HG02798 (cell line): ENCODE measurements around the gene PIGU.
"Not testable (repeated sequence)": the region's sequence is repeated elsewhere in the genome, so short reads cannot be mapped to it uniquely, and the experiment has no call there.

Source experiments
- ATAC-seq: cut with Tn5 transposase; IDR thresholded peaks from one replicate; pipeline ENCODE4 v1.9.1; 2021; ENCODE audit warnings: mild to moderate bottlenecking; ENCODE audit not compliant: unreplicated experiment, poor library complexity

The PIGU gene, protein sequence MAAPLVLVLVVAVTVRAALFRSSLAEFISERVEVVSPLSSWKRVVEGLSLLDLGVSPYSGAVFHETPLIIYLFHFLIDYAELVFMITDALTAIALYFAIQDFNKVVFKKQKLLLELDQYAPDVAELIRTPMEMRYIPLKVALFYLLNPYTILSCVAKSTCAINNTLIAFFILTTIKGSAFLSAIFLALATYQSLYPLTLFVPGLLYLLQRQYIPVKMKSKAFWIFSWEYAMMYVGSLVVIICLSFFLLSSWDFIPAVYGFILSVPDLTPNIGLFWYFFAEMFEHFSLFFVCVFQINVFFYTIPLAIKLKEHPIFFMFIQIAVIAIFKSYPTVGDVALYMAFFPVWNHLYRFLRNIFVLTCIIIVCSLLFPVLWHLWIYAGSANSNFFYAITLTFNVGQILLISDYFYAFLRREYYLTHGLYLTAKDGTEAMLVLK

DNA sequence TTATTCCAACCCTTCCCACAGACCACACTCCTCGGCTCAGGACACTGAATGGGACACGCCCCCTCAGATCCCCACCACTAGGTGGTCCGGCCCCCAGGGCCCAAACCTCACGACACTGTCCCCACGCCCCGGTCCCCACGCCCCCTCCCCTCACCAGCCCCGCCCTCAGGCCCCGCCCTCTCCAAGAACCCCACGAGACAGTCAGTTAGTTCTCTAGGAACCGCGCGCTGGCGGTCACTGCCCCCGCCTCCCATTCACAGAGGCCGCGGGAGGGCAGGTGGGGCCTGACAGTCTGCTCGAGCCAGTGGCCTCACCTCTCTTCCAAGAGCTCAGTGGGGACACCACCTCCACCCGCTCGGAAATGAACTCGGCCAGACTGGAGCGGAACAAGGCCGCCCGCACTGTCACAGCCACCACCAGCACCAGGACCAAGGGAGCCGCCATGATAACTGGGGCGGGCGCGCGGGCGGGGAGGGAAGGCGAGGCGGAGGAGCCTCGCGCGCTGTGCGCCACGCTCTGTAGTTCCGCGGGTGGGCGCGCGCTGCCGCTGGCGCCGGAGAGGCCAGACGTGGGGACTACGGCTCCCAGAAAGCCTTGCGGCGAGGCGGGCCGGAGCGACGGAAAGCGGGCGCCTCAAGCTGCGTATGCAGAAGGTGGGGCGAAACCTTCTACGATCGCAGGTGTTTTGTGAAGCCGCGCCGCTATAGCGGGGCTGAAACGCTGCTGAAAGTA lies at the start of gene PIGU:
Gene PIGU (minus strand): TSS at position 451 of the 732 bp plus-strand sequence. CDS start 7 bp downstream, at position 444.
- ATAC-seq: peak; percentile 97

DNA sequence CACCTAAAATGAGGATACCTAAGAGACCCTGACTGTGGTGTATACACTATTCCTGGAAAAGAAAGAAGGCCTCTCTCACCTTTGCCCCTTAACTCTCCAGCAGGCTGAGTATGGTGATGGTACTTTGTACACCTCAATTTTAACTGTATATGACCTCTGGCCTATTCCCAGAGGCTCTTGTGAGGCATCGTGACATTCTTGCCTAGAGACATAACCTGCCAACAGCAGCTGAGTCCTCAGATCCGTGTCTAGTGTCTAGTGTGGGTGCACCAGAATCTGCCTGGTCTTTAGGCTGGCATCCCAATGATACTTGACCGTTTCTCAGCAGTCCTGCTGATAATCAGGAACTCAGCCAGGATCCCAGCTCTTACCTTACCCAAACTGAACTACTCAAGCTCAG lies 47.3 kb upstream of the PIGU start:
- ATAC-seq: no peak

DNA sequence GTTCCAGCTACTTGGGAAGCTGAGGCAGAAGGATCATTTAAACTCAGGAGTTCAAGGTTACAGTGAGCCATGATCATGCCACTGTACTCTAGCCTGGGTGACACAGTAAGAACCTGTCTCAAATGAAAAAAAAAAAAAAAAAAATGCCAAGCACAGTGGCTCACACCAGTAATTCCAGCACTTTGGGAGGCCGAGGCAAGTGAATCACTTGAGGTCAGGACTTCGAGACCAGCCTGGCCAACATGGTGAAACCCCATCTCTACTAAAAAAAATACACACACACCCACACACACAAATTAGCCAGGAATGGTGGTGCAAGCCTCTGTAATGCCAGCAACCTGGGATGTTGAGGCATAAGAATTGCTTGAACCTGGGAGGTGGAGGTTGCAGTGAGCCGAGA lies 45.7 kb upstream of the PIGU start:
- ATAC-seq: not testable (repeated sequence)

DNA sequence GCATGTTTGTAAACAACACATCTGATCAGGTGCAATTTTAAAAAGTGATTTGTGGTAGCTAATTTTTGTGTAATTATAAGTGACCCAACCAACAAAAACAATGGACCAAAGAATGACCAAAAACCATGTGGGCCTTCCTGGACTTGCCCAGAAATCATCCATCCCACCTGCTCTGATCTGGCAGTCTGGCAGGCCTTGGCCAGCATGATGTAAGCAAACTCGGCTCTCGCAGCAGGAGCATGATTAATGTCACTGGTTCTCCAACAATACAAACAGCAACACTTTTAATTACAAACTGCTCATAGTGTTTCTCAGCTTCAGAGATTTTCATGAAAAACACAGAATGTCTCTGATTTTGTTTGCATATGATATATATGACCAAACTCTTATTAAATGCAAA lies 43.4 kb upstream of the PIGU start:
- no peak for ATAC-seq

DNA sequence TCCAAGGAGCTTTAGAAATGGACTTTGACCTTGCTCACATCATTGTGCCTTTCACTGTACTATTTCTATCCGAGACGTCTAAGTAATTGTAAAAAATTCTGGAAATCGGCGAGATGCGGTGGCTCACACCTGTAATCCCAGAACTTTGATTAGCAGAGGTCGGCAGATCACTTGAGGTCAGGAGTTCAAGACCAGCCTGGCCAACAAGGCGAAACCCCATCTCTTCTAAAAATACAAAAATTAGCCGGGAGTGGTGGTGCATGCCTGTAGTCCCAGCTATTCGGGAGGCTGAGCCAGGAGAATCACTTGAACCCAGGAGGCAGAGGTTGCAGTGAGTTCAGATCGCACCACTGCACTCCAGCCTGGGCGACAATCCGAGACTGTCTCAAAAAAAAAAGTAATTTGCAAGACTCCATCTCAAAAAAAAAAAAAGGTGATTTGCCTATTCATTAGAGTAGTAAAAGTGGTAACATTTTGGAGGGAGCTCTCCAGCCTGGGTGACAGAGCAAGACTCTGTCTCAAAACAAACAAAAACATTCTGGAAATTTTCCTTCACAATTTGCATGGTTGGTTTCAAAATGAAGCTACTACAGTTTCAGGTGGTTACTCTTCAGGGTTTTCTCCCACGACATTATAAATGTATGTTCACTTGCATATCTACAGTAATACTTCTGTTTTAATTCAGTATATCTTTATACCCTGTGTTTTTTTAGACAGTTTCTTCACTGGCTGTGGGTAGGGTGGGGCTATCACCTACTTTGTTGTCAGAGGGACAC lies 42.5 kb upstream of the PIGU start:
- ATAC-seq: peak; percentile 92

DNA sequence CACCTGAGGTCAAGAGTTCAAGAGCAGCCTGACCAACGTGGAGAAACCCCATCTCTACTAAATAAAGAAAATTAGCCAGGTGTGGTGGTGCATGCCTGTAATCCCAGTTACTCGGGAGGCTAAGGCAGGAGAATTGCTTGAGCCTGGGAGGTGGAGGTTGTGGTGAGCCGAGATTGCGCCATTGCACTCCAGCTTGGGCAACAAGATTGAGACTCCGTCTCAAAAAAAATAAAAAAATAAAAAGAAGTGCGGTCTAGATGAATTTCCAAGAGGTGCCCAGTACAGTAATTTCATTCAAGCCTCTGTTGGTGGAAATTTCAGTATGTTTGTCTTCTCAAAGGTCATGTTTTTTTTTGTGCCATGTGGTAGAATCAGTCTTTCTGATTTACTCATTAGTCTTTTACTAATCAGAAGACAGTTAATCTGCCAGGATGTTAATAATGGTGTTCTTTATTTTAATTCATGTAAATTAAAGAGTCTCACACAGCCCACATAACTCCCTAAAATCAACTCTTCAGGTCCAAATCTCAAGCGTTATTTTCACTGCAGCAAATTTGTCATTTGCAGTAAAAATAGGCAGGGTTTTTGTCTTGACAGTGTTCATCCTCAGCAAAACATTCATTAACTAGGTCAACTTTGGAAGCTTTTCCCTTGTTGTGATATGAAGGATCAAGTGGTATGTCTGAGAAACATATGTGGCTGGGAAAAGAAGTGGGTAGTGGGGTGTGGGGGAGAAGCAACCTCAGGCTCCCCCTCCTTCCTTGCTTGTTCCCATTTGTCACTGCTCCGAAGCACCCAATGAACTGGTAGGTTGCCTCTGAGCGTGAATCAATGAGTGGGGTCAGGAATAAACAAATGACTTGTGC lies 40.6 kb upstream of the PIGU start:
- ATAC-seq: no peak

DNA sequence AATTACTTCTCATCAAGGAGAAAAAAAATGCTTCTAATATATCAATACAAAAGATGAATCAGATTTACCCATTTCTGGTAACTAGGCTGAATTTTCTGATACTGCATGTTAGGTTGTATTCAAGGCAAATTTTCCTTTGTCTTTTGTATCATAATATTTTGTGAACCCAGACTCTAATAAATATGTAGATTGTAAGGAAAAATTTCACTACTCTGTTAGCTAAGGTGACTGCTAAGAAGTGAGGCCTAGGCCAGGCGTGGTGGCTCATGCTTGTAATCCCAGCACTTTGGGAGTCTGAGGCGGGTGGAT lies 40.0 kb upstream of the PIGU start:
- no peak for ATAC-seq

DNA sequence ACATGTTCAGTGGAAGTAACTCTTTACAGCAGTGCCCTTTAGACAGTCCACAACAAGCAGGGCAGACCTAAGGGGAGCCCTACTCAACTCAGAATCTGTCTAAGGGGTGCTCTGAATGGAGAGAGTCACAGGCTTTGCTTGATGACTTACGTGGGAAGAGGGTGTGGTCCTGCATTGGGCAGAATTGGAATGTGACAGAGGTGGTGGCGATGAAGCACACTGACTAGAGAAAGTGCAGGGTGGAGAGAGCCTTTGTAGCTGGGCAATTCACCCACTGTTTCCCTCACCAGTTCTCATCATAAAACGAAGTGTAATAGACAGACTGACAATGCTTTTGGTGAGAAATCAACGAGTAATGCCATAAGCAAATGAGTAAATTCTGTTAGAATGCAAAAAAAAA lies 38.5 kb upstream of the PIGU start:
- ATAC-seq: no peak

DNA sequence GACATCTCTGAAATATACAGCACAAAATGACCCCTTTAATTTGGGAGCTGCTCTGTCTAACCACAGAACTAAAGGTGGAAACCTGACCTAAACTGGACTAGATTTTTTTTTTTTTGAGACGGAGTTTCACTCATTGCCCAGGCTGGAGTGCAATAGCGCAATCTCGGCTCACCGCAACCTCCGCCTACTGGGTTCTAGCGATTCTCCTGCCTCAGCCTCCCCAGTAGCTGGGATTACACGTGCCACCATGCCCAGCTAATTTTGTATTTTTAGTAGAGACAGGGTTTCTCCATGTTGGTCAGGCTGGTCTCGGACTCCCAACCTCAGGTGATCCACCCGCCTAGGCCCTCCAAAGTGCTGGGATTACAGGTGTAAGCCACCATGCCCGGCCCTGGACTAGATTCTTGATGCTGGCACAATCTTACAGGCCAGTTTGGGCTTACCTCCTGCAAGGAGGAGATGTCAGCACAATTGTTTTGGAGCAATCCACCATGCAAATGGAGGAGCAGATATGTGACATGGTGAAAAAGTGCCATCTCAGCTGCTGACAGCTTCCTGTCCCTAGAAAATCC lies 37.1 kb upstream of the PIGU start:
- not testable (repeated sequence) for ATAC-seq

DNA sequence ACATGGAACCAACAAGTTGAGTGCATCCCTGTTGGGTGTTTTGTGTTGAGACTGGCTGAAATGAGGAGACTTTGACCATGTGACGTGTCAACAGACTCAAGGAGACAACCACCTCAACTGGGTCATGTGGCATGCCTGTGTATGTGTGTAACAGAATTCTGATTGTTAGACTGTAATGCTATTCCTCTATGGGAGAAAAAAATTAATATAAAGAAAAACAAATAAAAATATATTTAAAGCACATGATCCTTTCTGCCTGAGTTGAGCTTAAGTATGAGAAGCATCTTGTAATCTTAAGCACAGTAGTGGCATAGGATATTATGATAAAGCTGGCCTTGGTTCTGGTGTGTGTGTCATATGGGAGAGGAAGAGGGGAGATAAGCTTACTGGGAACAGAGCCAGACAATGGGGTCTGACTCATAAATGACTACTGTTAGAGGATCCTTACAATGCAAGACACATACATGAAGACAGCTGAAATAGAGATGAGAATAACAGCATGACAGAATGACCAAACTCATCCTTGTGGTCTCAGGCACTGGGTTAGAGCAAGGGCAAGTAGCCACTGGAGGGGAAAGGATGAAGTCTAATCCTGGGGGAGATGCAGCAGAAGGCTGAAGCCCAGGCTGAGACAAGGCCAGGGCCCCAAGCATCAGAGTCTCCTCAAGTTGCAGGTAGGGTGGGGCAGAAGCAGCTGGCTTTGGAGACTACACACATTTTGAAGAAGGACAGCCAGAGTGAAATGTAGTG lies 36.5 kb upstream of the PIGU start:
- no peak for ATAC-seq

DNA sequence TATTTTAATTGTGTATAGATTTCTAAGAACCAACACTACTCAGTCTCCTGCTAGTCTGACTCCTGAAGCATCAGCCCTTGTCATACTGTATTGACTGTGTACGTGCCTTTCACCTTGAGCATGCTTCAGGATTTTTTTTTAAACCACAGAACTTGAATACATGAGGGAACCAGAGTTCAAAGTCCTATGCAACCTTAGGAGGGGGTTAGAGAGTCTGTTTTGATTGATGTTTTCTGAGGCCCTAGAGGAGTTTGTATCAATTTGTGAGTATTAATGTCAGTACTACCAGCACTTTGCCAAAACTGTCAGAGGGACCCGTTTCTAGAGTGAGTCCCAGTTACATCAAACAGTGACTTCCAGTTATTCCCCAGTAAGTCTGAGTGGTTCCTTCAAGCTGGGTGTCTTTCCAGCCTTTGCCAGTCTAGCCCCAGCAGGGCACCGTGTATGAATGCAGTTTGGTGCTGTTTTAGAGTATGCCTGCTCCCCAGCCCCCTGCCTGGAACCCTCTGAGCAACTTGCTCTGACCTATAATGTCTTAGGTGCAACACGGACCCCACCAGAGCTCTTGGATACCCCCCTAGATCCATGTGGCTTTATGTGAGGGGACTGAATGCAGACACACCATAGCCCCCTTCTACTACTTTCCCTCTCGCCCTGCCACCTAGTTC lies 35.8 kb upstream of the PIGU start:
- no peak for ATAC-seq

DNA sequence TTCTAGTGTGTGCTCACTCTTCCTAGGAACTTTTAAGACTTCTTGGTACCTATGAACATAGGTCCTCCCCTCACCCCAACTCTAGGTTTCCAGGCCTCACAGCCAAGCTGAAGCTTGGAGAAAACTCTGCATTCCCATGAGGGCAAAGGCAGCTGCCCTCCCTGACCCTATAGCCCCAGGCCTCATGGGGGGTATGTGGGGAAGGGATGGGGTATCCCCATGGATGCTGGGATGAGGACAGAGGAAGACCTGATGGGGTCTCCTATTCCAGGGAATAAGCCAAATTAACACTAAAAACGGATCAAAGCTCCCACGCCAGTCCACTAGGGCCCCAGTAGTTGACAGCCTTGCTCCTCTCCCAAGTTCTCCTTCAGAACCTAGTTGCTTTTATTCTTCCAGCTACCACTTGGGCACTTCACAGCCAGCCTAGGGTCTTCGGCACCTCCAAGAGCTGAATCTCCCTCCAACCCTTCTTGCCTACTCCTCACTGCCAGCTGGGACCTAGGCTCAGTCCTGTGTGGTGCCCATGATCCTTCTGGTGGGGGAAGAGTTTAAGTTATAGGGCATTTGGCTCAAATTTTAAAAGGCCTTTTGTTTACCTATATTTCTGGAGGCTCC lies 35.0 kb upstream of the PIGU start:
- ATAC-seq: no peak

DNA sequence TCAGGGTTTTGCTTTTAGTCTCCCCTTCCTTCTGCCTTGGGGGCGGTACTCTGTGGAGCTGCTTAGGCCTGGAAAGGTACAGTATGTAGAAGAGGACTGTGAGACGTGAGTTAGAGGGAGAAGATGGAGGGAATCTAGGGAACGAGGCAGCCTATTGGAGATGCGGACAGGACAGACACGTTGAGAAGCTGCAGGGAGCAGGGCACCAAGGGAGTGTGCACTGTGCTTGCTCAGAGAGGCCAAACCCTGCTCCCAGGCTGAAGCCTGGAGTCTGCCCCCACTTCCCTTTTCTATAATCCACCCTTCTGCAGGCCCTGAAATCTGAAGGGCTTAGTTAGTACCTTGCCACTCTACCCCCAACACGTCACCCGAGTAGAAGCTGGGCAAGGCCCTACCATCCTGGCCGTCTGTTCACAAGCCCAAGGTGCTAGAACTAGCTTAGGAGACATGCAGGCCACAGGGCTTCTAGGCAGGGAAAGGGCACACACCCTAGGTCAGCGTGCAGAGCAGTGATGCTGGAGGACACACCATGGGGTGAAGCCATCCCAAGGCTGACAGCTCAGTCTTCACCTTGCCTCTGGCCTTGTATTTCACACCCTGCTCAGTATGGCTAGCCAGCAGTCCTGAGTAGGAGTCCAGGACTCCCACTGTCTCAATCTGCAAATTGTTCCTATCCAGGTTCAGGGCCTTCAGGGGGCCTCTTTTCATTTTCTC lies 34.1 kb upstream of the PIGU start:
- no peak for ATAC-seq

DNA sequence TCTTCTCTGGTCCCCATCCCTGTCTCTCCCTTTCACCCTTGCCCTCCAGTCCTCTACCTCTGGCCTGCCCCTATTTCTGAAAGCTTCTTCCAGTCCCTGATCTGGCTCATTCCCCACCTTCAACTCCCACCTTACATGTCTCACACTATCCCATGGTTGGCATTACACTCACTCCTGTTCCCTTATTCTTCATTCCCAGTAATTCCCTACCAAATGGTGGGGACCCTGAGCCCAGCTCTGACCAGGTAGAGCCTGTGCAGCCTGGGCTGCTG lies 33.6 kb upstream of the PIGU start:
- no peak for ATAC-seq

DNA sequence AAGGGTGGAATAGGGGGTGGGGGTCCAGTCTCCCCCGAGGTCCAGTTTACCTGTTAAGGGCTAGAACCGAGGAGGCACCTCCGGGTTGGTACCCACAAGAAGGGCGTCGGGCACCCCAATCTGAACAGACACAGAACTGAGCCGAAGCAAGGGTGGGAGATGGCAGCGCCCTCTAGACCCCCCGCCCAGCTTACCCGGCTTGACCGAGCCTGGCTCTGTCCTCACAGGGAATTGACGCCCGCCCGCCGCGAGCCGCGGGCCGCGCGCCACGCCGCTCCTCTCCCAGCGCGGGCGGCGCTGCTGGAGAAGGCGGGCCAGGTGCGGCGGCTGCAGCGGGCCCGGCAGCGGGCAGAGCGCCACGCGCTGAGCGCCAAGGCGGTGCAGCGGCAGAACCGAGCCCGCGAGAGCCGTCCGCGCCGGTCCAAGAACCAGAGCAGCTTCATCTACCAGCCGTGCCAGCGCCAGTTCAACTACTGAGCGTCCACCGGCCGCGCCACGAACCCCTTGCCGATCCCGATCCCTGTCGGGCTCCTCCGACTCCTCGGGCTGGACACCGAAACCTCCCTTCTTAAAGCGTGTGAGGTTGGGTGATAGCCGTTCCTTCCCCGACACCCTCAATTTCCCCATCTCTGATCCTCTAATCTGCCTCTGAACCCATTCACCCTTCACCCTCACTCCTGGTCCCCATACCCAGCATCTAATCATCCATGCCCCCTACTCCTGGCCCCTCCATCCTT lies 33.1 kb upstream of the PIGU start:
- peak; percentile 46 for ATAC-seq

DNA sequence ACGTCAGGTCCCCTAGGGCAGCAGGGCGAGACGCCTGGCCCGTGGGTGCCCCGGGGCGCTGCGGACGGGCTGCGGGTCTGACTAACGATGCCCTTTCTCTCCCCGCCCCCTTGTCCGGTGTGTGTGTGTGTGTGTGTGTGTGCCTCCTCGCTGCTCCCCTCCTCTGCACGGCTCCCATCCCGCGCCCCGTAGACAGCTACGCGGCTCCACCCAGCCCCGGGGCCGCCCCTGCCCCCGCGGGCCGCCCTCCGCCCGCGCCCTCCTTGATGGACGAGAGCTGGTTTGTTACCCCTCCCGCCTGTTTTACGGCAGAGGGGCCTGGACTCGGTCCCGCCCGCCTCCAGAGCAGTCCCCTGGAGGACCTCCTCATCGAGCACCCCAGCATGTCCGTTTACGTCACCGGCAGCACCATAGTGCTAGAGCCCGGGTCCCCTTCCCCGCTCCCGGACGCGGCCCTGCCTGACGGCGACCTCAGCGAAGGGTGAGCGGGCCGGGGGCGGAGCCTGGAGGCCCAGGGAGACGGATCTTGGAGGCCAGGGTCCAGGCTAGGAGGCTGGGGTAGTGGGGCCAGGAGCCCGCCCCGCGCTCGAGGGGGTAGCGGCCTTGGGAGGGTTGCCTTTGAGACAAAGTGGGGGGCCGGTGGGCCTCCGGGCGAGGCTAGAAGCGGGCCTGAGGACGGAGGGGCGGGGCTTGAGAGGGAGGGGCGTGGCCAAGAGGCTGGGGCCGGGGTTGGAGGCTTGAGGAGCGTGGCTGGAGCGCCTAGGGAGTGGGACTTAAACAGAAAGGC lies 32.3 kb upstream of the PIGU start:
- peak; percentile 54 for ATAC-seq
